ENCODE measurements around the gene BFSP1.

BFSP1 gene

GRCh38 chr20:17513939-17514338 is 17.2 kb downstream of the BFSP1 start:
- Histone ChIP-seq H3K4me1 (ENCODE audit: control insufficient read depth, insufficient read depth, low read length) (no peaks in the 10 kb centered on the region), H3K9ac (ENCODE audit: low read depth, low read length) (no peak overlapping the region), H3K27me3 (ENCODE audit: control insufficient read depth, insufficient read depth, low read length) (no peaks in the 10 kb centered on the region), H3K9me3 (ENCODE audit: control insufficient read depth, insufficient read depth, low read length) (no peaks in the 10 kb centered on the region), H3K4me3 (ENCODE audit: low read depth, low read length) (no peak overlapping the region), H3K36me3 (ENCODE audit: control insufficient read depth, insufficient read depth, low read length) (no peaks in the 10 kb centered on the region)

- Histone ChIP-seq H3K9ac (ENCODE audit: low read depth, low read length) (no peak overlapping the region), H3K27me3 (ENCODE audit: control insufficient read depth, insufficient read depth, low read length) (peaks cover 3% of the 10 kb centered on the region), H3K36me3 (ENCODE audit: control insufficient read depth, insufficient read depth, low read length) (no peaks in the 10 kb centered on the region), H3K4me3 (ENCODE audit: low read depth, low read length) (no peak overlapping the region), H3K9me3 (ENCODE audit: control insufficient read depth, insufficient read depth, low read length) (no peaks in the 10 kb centered on the region), H3K4me1 (ENCODE audit: control insufficient read depth, insufficient read depth, low read length) (no peaks in the 10 kb centered on the region)
Measured at GRCh38 chr20:17511401-17511800, 19.8 kb downstream of the BFSP1 start.

GRCh38 chr20:17510548-17510947 is 20.6 kb downstream of the BFSP1 start:
- H3K4me3 ChIP-seq (ENCODE audit: low read depth, low read length), result no peak overlapping the region
- H3K9me3 ChIP-seq (ENCODE audit: control insufficient read depth, insufficient read depth, low read length), result no peaks in the 10 kb centered on the region
- H3K4me1 ChIP-seq (ENCODE audit: control insufficient read depth, insufficient read depth, low read length), result no peaks in the 10 kb centered on the region
- no peak overlapping the region for H3K9ac ChIP-seq (ENCODE audit: low read depth, low read length)
- H3K36me3 ChIP-seq (ENCODE audit: control insufficient read depth, insufficient read depth, low read length), result no peaks in the 10 kb centered on the region
- peaks cover 3% of the 10 kb centered on the region for H3K27me3 ChIP-seq (ENCODE audit: control insufficient read depth, insufficient read depth, low read length)

GRCh38 chr20:17508756-17509155 is 22.4 kb downstream of the BFSP1 start:
- no peak overlapping the region for H3K4me3 ChIP-seq (ENCODE audit: low read depth, low read length)

GRCh38 chr20:17507531-17507930 is 23.6 kb downstream of the BFSP1 start:
- Histone ChIP-seq H3K4me3 (ENCODE audit: low read depth, low read length) (no peak overlapping the region), H3K4me1 (ENCODE audit: control insufficient read depth, insufficient read depth, low read length) (no peaks in the 10 kb centered on the region), H3K36me3 (ENCODE audit: control insufficient read depth, insufficient read depth, low read length) (no peaks in the 10 kb centered on the region), H3K27me3 (ENCODE audit: control insufficient read depth, insufficient read depth, low read length) (peaks cover 3% of the 10 kb centered on the region), H3K9ac (ENCODE audit: low read depth, low read length) (no peak overlapping the region), H3K9me3 (ENCODE audit: control insufficient read depth, insufficient read depth, low read length) (no peaks in the 10 kb centered on the region)

More at GRCh38 chr20:17508756-17509155, 22.4 kb downstream of the BFSP1 start:
- Histone ChIP-seq H3K27me3 (ENCODE audit: control insufficient read depth, insufficient read depth, low read length) (peaks cover 3% of the 10 kb centered on the region), H3K36me3 (ENCODE audit: control insufficient read depth, insufficient read depth, low read length) (no peaks in the 10 kb centered on the region), H3K9ac (ENCODE audit: low read depth, low read length) (no peak overlapping the region), H3K9me3 (ENCODE audit: control insufficient read depth, insufficient read depth, low read length) (no peaks in the 10 kb centered on the region), H3K4me1 (ENCODE audit: control insufficient read depth, insufficient read depth, low read length) (no peaks in the 10 kb centered on the region)

- Histone ChIP-seq H3K36me3 (ENCODE audit: control insufficient read depth, insufficient read depth, low read length) (no peaks in the 10 kb centered on the region), H3K9ac (ENCODE audit: low read depth, low read length) (no peak overlapping the region), H3K4me3 (ENCODE audit: low read depth, low read length) (no peak overlapping the region), H3K27me3 (ENCODE audit: control insufficient read depth, insufficient read depth, low read length) (peaks cover 3% of the 10 kb centered on the region), H3K9me3 (ENCODE audit: control insufficient read depth, insufficient read depth, low read length) (no peaks in the 10 kb centered on the region), H3K4me1 (ENCODE audit: control insufficient read depth, insufficient read depth, low read length) (no peaks in the 10 kb centered on the region)
Measured at GRCh38 chr20:17507032-17507431, 24.1 kb downstream of the BFSP1 start.

- no peaks in the 10 kb centered on the region for H3K9me3 ChIP-seq (ENCODE audit: control insufficient read depth, insufficient read depth, low read length)
- peak overlapping the region; percentile 50 for H3K4me3 ChIP-seq (ENCODE audit: low read depth, low read length)
- no peaks in the 10 kb centered on the region for H3K36me3 ChIP-seq (ENCODE audit: control insufficient read depth, insufficient read depth, low read length)
- no peaks in the 10 kb centered on the region for H3K4me1 ChIP-seq (ENCODE audit: control insufficient read depth, insufficient read depth, low read length)
- peaks cover 3% of the 10 kb centered on the region for H3K27me3 ChIP-seq (ENCODE audit: control insufficient read depth, insufficient read depth, low read length)
- H3K9ac ChIP-seq (ENCODE audit: low read depth, low read length), result no peak overlapping the region
Measured at GRCh38 chr20:17505636-17506517, 25.3 kb downstream of the BFSP1 start.

- H3K9ac ChIP-seq (ENCODE audit: low read depth, low read length), result no peak overlapping the region
- H3K4me3 ChIP-seq (ENCODE audit: low read depth, low read length), result peak overlapping the region; percentile 50
- H3K36me3 ChIP-seq (ENCODE audit: control insufficient read depth, insufficient read depth, low read length), result no peaks in the 10 kb centered on the region
- H3K4me1 ChIP-seq (ENCODE audit: control insufficient read depth, insufficient read depth, low read length), result no peaks in the 10 kb centered on the region
- H3K9me3 ChIP-seq (ENCODE audit: control insufficient read depth, insufficient read depth, low read length), result no peaks in the 10 kb centered on the region
- H3K27me3 ChIP-seq (ENCODE audit: control insufficient read depth, insufficient read depth, low read length), result peaks cover 3% of the 10 kb centered on the region
Measured at GRCh38 chr20:17504898-17505635, 26.1 kb downstream of the BFSP1 start.

GRCh38 chr20:17504066-17504897 is 26.9 kb downstream of the BFSP1 start:
- H3K4me3 ChIP-seq (ENCODE audit: low read depth, low read length), result no peak overlapping the region
- no peaks in the 10 kb centered on the region for H3K9me3 ChIP-seq (ENCODE audit: control insufficient read depth, insufficient read depth, low read length)
- no peak overlapping the region for H3K9ac ChIP-seq (ENCODE audit: low read depth, low read length)
- no peaks in the 10 kb centered on the region for H3K4me1 ChIP-seq (ENCODE audit: control insufficient read depth, insufficient read depth, low read length)
- H3K27me3 ChIP-seq (ENCODE audit: control insufficient read depth, insufficient read depth, low read length), result peaks cover 3% of the 10 kb centered on the region
- no peaks in the 10 kb centered on the region for H3K36me3 ChIP-seq (ENCODE audit: control insufficient read depth, insufficient read depth, low read length)

GRCh38 chr20:17503301-17504065 is 27.7 kb downstream of the BFSP1 start:
- H3K4me1 ChIP-seq (ENCODE audit: control insufficient read depth, insufficient read depth, low read length), result no peaks in the 10 kb centered on the region
- H3K9ac ChIP-seq (ENCODE audit: low read depth, low read length), result no peak overlapping the region
- H3K4me3 ChIP-seq (ENCODE audit: low read depth, low read length), result no peak overlapping the region
- H3K9me3 ChIP-seq (ENCODE audit: control insufficient read depth, insufficient read depth, low read length), result no peaks in the 10 kb centered on the region
- peaks cover 3% of the 10 kb centered on the region for H3K27me3 ChIP-seq (ENCODE audit: control insufficient read depth, insufficient read depth, low read length)
- H3K36me3 ChIP-seq (ENCODE audit: control insufficient read depth, insufficient read depth, low read length), result no peaks in the 10 kb centered on the region

- Histone ChIP-seq H3K9me3 (ENCODE audit: control insufficient read depth, insufficient read depth, low read length) (no peaks in the 10 kb centered on the region), H3K9ac (ENCODE audit: low read depth, low read length) (no peak overlapping the region), H3K36me3 (ENCODE audit: control insufficient read depth, insufficient read depth, low read length) (no peaks in the 10 kb centered on the region), H3K27me3 (ENCODE audit: control insufficient read depth, insufficient read depth, low read length) (peaks cover 3% of the 10 kb centered on the region), H3K4me3 (ENCODE audit: low read depth, low read length) (no peak overlapping the region), H3K4me1 (ENCODE audit: control insufficient read depth, insufficient read depth, low read length) (no peaks in the 10 kb centered on the region)
Measured at GRCh38 chr20:17502105-17502504, 29.1 kb downstream of the BFSP1 start.
